Osteocyte (in vitro differentiated cells): ENCODE measurements around the gene EOGT. TPM values are rescaled to one million over a fixed set of nuclear protein-coding genes. Genes with fewer than 3 reads are reported as not detected.

Experiments
- DNase-seq: peaks from one replicate; pipeline ENCODE4 v3.0.0; 2021; ENCODE audit warnings: mixed read lengths; ENCODE audit not compliant: unreplicated experiment; ENCODE audit errors: extremely low spot score
- H3K27ac Mint-ChIP-seq: one replicate; pipeline ENCODE4 v1.8.0; 2021; ENCODE audit warnings: mild to moderate bottlenecking, mixed read lengths; ENCODE audit not compliant: unreplicated experiment
- H3K27me3 Mint-ChIP-seq: one replicate; pipeline ENCODE4 v1.8.0; 2021; ENCODE audit warnings: mixed read lengths; ENCODE audit not compliant: unreplicated experiment
- H3K36me3 Mint-ChIP-seq: one replicate; pipeline ENCODE4 v1.8.0; 2021; ENCODE audit warnings: mixed read lengths; ENCODE audit not compliant: unreplicated experiment
- H3K4me1 Mint-ChIP-seq: one replicate; pipeline ENCODE4 v1.8.0; 2021; ENCODE audit warnings: mixed read lengths; ENCODE audit not compliant: unreplicated experiment
- H3K4me3 Mint-ChIP-seq: one replicate; pipeline ENCODE4 v1.8.0; 2021; ENCODE audit warnings: mild to moderate bottlenecking, moderate library complexity, mixed read lengths; ENCODE audit not compliant: unreplicated experiment
- H3K9me3 Mint-ChIP-seq: one replicate; pipeline ENCODE4 v1.8.0; 2021; ENCODE audit warnings: mixed read lengths; ENCODE audit not compliant: unreplicated experiment
- total RNA-seq: library from RNA; stranded (reverse); gene quantifications from 2 replicates; pipeline ENCODE4 v1.2.1, GENCODE V29; 2021
- TF ChIP-seq, protein P1 (sequence below): fragments of 200-600 bp; sonication (generic); IDR thresholded peaks from 2 replicates; pipeline ENCODE4 v1.5.0; 2021; ENCODE audit warnings: antibody characterized with exemption, mild to moderate bottlenecking, moderate library complexity

EOGT gene
- total RNA-seq, 1 donor from 2014 or later: 27.6 TPM

DNA sequence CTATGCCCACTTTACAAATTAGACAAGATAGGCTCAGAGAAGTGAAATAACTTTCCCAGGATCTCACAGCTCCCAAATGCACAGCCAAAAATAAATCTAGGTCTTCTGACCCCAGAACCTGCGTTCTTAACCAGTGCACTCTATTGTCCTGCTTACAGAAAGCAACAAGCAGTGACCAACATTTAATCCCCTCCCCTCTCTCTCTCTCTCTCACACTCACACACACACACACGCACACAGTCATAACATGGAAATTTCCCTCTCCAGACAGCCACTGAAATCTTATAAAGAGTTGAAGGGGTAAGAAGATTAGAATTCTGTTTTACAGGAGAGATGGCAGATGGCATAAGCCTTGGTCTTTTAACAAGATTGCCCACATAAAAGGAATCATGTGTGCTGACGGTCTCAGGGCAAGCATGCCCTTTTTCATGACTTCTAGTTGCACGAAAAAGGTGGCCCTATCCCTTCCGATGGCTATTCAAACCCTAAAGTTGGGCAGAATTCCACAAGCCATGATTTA lies 29.4 kb downstream of the EOGT start:
- Mint-ChIP-seq H3K27me3 (no peaks in the 10 kb centered on the region), H3K36me3 (peaks cover 56% of the 10 kb centered on the region), H3K4me3 (no peak overlapping the region), H3K4me1 (peaks cover 12% of the 10 kb centered on the region), H3K27ac (no peak overlapping the region), H3K9me3 (no peaks in the 10 kb centered on the region)
- DNase-seq: no peak
- TF ChIP-seq, protein P1, sequence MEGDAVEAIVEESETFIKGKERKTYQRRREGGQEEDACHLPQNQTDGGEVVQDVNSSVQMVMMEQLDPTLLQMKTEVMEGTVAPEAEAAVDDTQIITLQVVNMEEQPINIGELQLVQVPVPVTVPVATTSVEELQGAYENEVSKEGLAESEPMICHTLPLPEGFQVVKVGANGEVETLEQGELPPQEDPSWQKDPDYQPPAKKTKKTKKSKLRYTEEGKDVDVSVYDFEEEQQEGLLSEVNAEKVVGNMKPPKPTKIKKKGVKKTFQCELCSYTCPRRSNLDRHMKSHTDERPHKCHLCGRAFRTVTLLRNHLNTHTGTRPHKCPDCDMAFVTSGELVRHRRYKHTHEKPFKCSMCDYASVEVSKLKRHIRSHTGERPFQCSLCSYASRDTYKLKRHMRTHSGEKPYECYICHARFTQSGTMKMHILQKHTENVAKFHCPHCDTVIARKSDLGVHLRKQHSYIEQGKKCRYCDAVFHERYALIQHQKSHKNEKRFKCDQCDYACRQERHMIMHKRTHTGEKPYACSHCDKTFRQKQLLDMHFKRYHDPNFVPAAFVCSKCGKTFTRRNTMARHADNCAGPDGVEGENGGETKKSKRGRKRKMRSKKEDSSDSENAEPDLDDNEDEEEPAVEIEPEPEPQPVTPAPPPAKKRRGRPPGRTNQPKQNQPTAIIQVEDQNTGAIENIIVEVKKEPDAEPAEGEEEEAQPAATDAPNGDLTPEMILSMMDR: no peak

DNA sequence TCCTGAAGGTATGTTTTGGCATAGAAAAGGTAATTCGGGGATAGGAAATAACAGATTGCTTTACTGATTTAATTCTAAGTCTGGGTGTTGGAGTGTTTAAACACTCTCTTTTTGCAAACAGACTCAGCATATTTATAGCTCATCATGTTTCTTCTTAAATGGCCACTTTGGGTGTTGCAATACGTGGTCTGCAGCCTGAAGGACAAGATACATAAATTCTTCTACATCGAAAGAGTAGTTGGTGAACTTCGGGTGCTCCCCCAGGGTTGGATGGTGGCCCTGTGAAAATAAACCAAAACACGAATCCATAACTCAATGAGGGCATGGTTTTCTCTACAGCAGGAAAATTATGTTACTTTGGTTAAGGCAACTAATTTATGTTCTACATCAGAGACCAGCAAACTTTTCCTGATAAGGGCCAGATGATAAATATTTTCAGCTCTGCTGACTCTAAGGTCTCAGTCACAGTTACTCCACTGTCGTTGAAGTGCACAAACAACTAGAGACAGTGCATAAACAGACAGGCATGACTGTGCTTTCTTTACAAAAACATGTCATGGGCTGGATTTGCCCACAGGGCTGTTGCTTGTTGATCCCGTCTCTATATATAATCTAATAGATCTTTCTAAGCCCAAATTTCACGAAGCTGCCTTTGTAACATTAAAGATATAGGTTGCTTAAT lies 35.9 kb downstream of the EOGT start:
- no peaks in the 10 kb centered on the region for H3K9me3 Mint-ChIP-seq
- H3K27me3 Mint-ChIP-seq: no peaks in the 10 kb centered on the region

DNA sequence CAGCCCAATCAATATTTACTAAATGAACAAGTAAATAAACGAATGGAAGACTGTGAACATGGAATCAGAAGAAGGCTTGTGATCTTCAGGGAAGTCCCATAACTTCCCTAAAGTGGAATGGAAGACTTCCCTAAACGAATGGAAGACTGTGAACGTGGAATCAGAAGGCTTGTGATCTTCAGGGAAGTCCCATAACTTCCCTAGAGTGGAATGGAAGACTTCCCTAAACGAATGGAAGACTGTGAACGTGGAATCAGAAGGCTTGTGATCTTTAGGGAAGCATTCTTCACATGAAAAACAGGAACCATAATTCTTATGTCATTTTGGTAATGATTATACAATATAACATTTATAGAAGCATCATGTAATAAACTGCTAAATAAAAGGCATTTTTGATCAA lies 38.8 kb downstream of the EOGT start:
- Mint-ChIP-seq H3K9me3 (no peaks in the 10 kb centered on the region), H3K27ac (no peak overlapping the region), H3K4me3 (no peak overlapping the region), H3K36me3 (peaks cover 25% of the 10 kb centered on the region), H3K4me1 (no peaks in the 10 kb centered on the region), H3K27me3 (peaks cover 25% of the 10 kb centered on the region)
- DNase-seq: no peak
- TF ChIP-seq, protein P1: no peak

More for the DNA sequence above, 35.9 kb downstream of the EOGT start:
- Mint-ChIP-seq H3K27ac (no peak overlapping the region), H3K36me3 (peaks cover 37% of the 10 kb centered on the region), H3K4me1 (no peaks in the 10 kb centered on the region), H3K4me3 (no peak overlapping the region)
- TF ChIP-seq, protein P1: no peak
- no peak for DNase-seq

DNA sequence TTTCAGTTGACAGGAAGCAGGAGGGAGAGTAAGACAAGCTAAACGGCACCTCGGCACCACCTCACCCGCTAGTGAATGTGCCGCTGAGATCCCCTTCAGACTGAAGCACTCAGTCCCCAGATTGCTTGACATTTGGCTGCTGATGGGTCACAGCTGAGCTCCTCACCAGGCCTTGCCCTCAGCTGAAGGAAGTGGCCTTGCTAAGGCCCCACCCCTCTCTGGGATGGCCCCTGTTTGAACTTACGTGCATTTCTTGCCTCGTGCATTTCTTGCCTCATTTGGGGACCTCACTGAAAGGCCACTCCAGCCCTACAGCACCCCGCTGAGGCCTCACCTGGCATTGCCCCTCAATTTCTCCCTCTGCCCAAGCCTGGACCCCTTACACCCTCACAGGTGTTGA lies 39.8 kb downstream of the EOGT start:
- DNase-seq: no peak
- H3K27me3 Mint-ChIP-seq: peaks cover 35% of the 10 kb centered on the region
- H3K27ac Mint-ChIP-seq: no peak overlapping the region
- H3K4me1 Mint-ChIP-seq: no peaks in the 10 kb centered on the region
- TF ChIP-seq, protein P1: no peak
- no peak overlapping the region for H3K4me3 Mint-ChIP-seq
- no peaks in the 10 kb centered on the region for H3K9me3 Mint-ChIP-seq
- H3K36me3 Mint-ChIP-seq: peaks cover 16% of the 10 kb centered on the region

DNA sequence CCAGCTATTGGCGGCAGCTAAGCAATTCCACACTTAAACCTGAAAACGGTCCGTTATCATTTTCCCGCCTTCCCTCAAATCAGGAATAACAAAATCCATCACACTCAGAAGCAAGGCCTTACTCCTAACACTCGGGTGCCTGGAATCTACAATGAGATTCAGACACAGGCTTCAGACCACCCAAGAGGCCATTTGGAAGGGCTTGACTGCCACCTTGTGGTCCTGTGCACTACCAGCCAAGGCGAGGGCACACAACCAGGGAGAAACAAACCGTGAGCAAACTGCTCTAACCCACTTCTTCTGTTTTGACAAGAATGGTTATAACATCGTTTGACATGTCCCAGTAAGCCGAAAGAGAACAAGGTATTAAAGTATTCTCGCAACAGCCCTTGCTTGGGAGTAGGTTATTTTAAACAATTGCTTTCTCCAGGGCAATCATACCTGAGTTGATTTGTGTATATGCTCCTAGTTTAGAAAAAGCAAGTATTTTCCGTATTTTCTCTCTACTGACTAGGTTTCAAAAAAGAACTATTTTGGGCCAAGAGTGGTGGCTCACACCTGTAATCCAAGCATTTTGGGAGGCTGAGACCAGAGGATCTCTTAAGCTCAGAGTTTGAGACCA lies 41.0 kb downstream of the EOGT start:
- H3K36me3 Mint-ChIP-seq: peaks cover 7% of the 10 kb centered on the region
- H3K4me1 Mint-ChIP-seq: no peaks in the 10 kb centered on the region
- TF ChIP-seq, protein P1: peak; percentile 87
- no peak for DNase-seq
- no peak overlapping the region for H3K27ac Mint-ChIP-seq
- no peaks in the 10 kb centered on the region for H3K9me3 Mint-ChIP-seq
- H3K4me3 Mint-ChIP-seq: no peak overlapping the region
- peaks cover 41% of the 10 kb centered on the region for H3K27me3 Mint-ChIP-seq
